HCT116 (cell line): Measurements from ENCODE around the gene OPHN1. TPM values are rescaled to one million over a fixed set of nuclear protein-coding genes. Genes with fewer than 3 reads are reported as not detected.
A peak's percentile ranks its signal among the peaks of the same experiment; 100 is the strongest.

Source experiments
- ATAC-seq: fragments of 200-7000 bp; cut with Tn5 transposase; 2 replicates; pipeline ENCODE4 v1.9.1; 2020; ENCODE audit warnings: mild to moderate bottlenecking, moderate library complexity
- BruUV-seq: library from RNA; stranded (reverse); fragments of 400-500 nt; replicated peaks from 2 replicates; lab custom pipeline; 2021; lab: Mats Ljungman, UMichigan
- CTCF ChIA-PET: fragments of 300-600 bp; sonication (Branson Sonifier 250); formaldehyde crosslinking; loops from one replicate; lab custom pipeline; 2021; ENCODE audit warnings: antibody characterized with exemption; lab: Charles Lee
- POLR2A ChIA-PET: fragments of 300-600, 350-600 bp; sonication (Branson Sonifier 250); formaldehyde crosslinking; loops from one replicate; lab custom pipeline; 2021; ENCODE audit warnings: antibody characterized with exemption; lab: Charles Lee
- RAD21 ChIA-PET, 2 experiments: fragments of 300-600 bp; sonication (Branson Sonifier 250); formaldehyde crosslinking; loops; one replicate each; lab custom pipeline; 2023; ENCODE audit warnings: low total read pairs in 2 of 2; ENCODE audit not compliant: uncharacterized antibody in 2 of 2, unreplicated experiment in 2 of 2, low non-redundant PET in 1 of 2; lab: Charles Lee
- DNase-seq: peaks from one replicate; pipeline ENCODE4 v3.0.0-alpha.2; 2010; ENCODE audit warnings: low read depth, low spot score
- H2AFZ ChIP-seq: fragments of 200-600 bp; shearing (Covaris generic), sonication (generic); 2 replicates; pipeline ENCODE4 v1.6.1; 2017; ENCODE audit warnings: low read depth, mixed run types, mixed read lengths, antibody characterized with exemption, low read length; ENCODE audit not compliant: poor library complexity, severe bottlenecking
- H3K27ac ChIP-seq: 2 replicates; pipeline ENCODE4 v1.5.1; 2012; ENCODE audit warnings: low read depth, low read length
- H3K27me3 ChIP-seq: fragments of 200-600 bp; sonication (generic); 2 replicates; pipeline ENCODE4 v1.6.1; 2016; ENCODE audit warnings: mixed run types, low read length, mixed read lengths; ENCODE audit not compliant: insufficient read depth
- H3K36me3 ChIP-seq, 2 experiments: fragments of 200-500 bp in 1 of 2; fragments of 200-600 bp in 1 of 2; sonication (Bioruptor generic) in 1 of 2; sonication (generic) in 1 of 2; 2 replicates each; pipeline versions ENCODE4 v1.5.1 to v1.6.1; 2014 to 2016; ENCODE audit warnings: low read length in 2 of 2, inconsistent platforms in 1 of 2, mixed read lengths in 1 of 2, mixed run types in 1 of 2; ENCODE audit not compliant: insufficient read depth in 2 of 2, control insufficient read depth in 1 of 2
- H3K4me1 ChIP-seq, 2 experiments: fragments of 200-600 bp in 1 of 2; sonication (generic) in 1 of 2; 2 replicates each; pipeline versions ENCODE4 v1.5.1 to v1.6.1; 2012 to 2017; ENCODE audit warnings: low read length in 2 of 2, inconsistent platforms in 1 of 2, mild to moderate bottlenecking in 1 of 2, mixed read lengths in 1 of 2, mixed run types in 1 of 2, moderate library complexity in 1 of 2; ENCODE audit not compliant: insufficient read depth in 2 of 2, control insufficient read depth in 1 of 2
- H3K4me2 ChIP-seq: fragments of 200-600 bp; sonication (generic); 2 replicates; pipeline ENCODE4 v1.6.1; 2017; ENCODE audit warnings: mixed run types, low read length, mixed read lengths
- H3K4me3 ChIP-seq, 2 experiments: fragments of 200-600 bp in 1 of 2; sonication (generic) in 1 of 2; replicated peaks in 1 of 2; 2 replicates each; pipeline ENCODE4 v1.5.1; 2011 to 2016; ENCODE audit warnings: low read length in 2 of 2, control low read depth in 1 of 2, low read depth in 1 of 2, mild to moderate bottlenecking in 1 of 2, mixed read lengths in 1 of 2, mixed run types in 1 of 2
- H3K79me2 ChIP-seq: fragments of 200-600 bp; sonication (generic); 2 replicates; pipeline ENCODE4 v1.6.1; 2017; ENCODE audit warnings: mild to moderate bottlenecking, mixed run types, low read length, moderate library complexity, mixed read lengths; ENCODE audit not compliant: insufficient read depth
- H3K9ac ChIP-seq: fragments of 200-600 bp; sonication (generic); 2 replicates; pipeline ENCODE4 v1.6.1; 2016; ENCODE audit warnings: low read length, mixed read lengths
- H3K9me2 ChIP-seq: fragments of 200-600 bp; sonication (generic), shearing (Covaris generic); 2 replicates; pipeline ENCODE4 v1.6.1; 2017; ENCODE audit warnings: mixed run types, mild to moderate bottlenecking, moderate library complexity; ENCODE audit not compliant: insufficient read depth
- H3K9me3 ChIP-seq, 2 experiments: fragments of 200-500 bp in 1 of 2; fragments of 200-600 bp in 1 of 2; sonication (Bioruptor generic) in 1 of 2; sonication (generic) in 1 of 2; 2 replicates each; pipeline ENCODE4 v1.6.1; 2014 to 2017; ENCODE audit warnings: low read length in 2 of 2, mixed read lengths in 2 of 2, inconsistent platforms in 1 of 2, low read depth in 1 of 2, mild to moderate bottlenecking in 1 of 2, mixed run types in 1 of 2, moderate library complexity in 1 of 2; ENCODE audit not compliant: control insufficient read depth in 1 of 2, insufficient read depth in 1 of 2
- H4K20me1 ChIP-seq: fragments of 200-600 bp; sonication (generic), shearing (Covaris generic); 2 replicates; pipeline ENCODE4 v1.6.1; 2017; ENCODE audit warnings: mixed run types, mild to moderate bottlenecking, moderate library complexity; ENCODE audit not compliant: insufficient read depth
- ATF3 ChIP-seq: IDR thresholded peaks from 2 replicates; pipeline ENCODE4 v1.6.1; 2012
- CBX3 ChIP-seq: IDR thresholded peaks from 2 replicates; pipeline ENCODE4 v1.6.1; 2012; ENCODE audit warnings: low read depth
- CTCF ChIP-seq, 3 experiments: fragments of 200-600 bp in 1 of 3; sonication (generic) in 1 of 3; IDR thresholded peaks in 2 of 3; conservative IDR thresholded peaks in 1 of 3; 2 replicates each; pipeline ENCODE4 v1.5.1; 2012 to 2017; ENCODE audit warnings: low read depth in 2 of 3, low read length in 2 of 3, antibody characterized with exemption in 1 of 3, borderline replicate concordance in 1 of 3, control low read depth in 1 of 3, mild to moderate bottlenecking in 1 of 3, mixed read lengths in 1 of 3, mixed run types in 1 of 3, moderate library complexity in 1 of 3; ENCODE audit not compliant: insufficient read depth in 1 of 3
- EGR1 ChIP-seq: IDR thresholded peaks from 2 replicates; pipeline ENCODE4 v1.6.1; 2012; ENCODE audit warnings: low read depth
- ELF1 ChIP-seq: IDR thresholded peaks from 2 replicates; pipeline ENCODE4 v1.6.1; 2012; ENCODE audit warnings: low read depth, borderline replicate concordance
- EZH2 ChIP-seq: fragments of 200-600 bp; sonication (generic); IDR thresholded peaks from 2 replicates; pipeline ENCODE4 v1.6.1; 2017; ENCODE audit warnings: antibody characterized with exemption, mixed run types
- FOSL1 ChIP-seq: IDR thresholded peaks from 2 replicates; pipeline ENCODE4 v1.6.1; 2012; ENCODE audit warnings: low read depth
- JUND ChIP-seq: IDR thresholded peaks from 2 replicates; pipeline ENCODE4 v1.6.1; 2012
- POLR2A ChIP-seq: IDR thresholded peaks from 2 replicates; pipeline ENCODE4 v1.7.0; 2011; ENCODE audit warnings: borderline replicate concordance; ENCODE audit not compliant: insufficient read depth, insufficient read length; ENCODE audit errors: extremely low read depth
- POLR2AphosphoS5 ChIP-seq: IDR thresholded peaks from 2 replicates; pipeline ENCODE4 v1.6.1; 2011; ENCODE audit warnings: mild to moderate bottlenecking, low read depth, low read length, moderate library complexity
- RAD21 ChIP-seq: IDR thresholded peaks from 2 replicates; pipeline ENCODE4 v1.6.1; 2012; ENCODE audit warnings: low read depth, mild to moderate bottlenecking
- SIN3A ChIP-seq: IDR thresholded peaks from 2 replicates; pipeline ENCODE4 v1.6.1; 2012; ENCODE audit warnings: low read depth
- SP1 ChIP-seq: IDR thresholded peaks from 2 replicates; pipeline ENCODE4 v1.6.1; 2012; ENCODE audit warnings: low read depth
- SRF ChIP-seq: IDR thresholded peaks from 2 replicates; pipeline ENCODE4 v1.6.1; 2012; ENCODE audit warnings: low read depth
- TCF7L2 ChIP-seq: IDR thresholded peaks from 2 replicates; pipeline ENCODE4 v1.7.0; 2011; ENCODE audit warnings: borderline replicate concordance, inconsistent platforms; ENCODE audit not compliant: insufficient read depth, insufficient read length; ENCODE audit errors: extremely low read depth
- ZBTB33 ChIP-seq: IDR thresholded peaks from 2 replicates; pipeline ENCODE4 v1.6.1; 2011; ENCODE audit warnings: mild to moderate bottlenecking, low read length, moderate library complexity; ENCODE audit not compliant: insufficient replicate concordance; ENCODE audit errors: extremely low read depth
- ZFX ChIP-seq: fragments of 450-650 bp; IDR thresholded peaks from 2 replicates; pipeline ENCODE4 v1.6.1; 2017
- intact Hi-C: fragments of 100-400 bp; cut with micrococcal nuclease; formaldehyde crosslinking; loops from 2 replicates; pipeline ENCODE4 v1.10.0; 2022
- total RNA-seq: library from RNA; stranded (reverse); gene quantifications from one replicate; pipeline ENCODE4 v1.2.1, GENCODE V29; 2021; ENCODE audit not compliant: unreplicated experiment

OPHN1 gene
- total RNA-seq, 1 experiment from 2014 or later = 2.9 TPM

GRCh38 chrX:68461576-68461975, 28.3 kb upstream of the OPHN1 start:
- Histone ChIP-seq H3K27ac (no peak overlapping the region), H3K36me3 (no peaks in the 10 kb centered on the region), H3K4me1 (peaks cover 0 to 8% of the 10 kb centered on the region in 2 experiments; a peak in 2 of 4 replicates), H3K4me3 (no peak overlapping the region), H2AFZ (peak overlapping the region; percentile 15), H3K9ac (no peak overlapping the region), H3K27me3 (no peaks in the 10 kb centered on the region), H3K9me3 (no peaks in the 10 kb centered on the region), H3K79me2 (no peaks in the 10 kb centered on the region), H3K4me2 (no peak overlapping the region), H3K9me2 (no peaks in the 10 kb centered on the region), H4K20me1 (no peaks in the 10 kb centered on the region)
- no peak for DNase-seq
- no TSS peak for BruUV-seq
- CTCF ChIA-PET = no interaction called here
- RAD21 ChIA-PET = no interaction called here
- no peak for ATAC-seq
- POLR2A ChIA-PET = no interaction called here
- intact Hi-C loops = loop anchor here (5.0 kb wide), 1 partner anchor 264 kb away; no protein-coding TSS in a partner anchor
- TF ChIP-seq POLR2A = no peak
- TF ChIP-seq FOSL1 = no peak
- TF ChIP-seq CBX3 = no peak
- TF ChIP-seq SIN3A = no peak
- TF ChIP-seq ATF3 = no peak
- TF ChIP-seq TCF7L2 = no peak
- TF ChIP-seq EZH2 = no peak
- TF ChIP-seq RAD21 = no peak
- TF ChIP-seq SRF = no peak
- no peak for TF ChIP-seq JUND
- no peak for TF ChIP-seq ZFX
- TF ChIP-seq SP1 = no peak
- no peak for TF ChIP-seq EGR1
- TF ChIP-seq POLR2AphosphoS5 = no peak
- no peak for TF ChIP-seq ELF1
- no peak for TF ChIP-seq CTCF (IDR thresholded peaks at IDR 0.05 in 2 of 3, conservative IDR thresholded peaks at IDR 0.05 in 1 of 3; ENCODE audit: borderline replicate concordance in 1 of 3, insufficient read depth in 1 of 3, low read depth in 2 of 3, low read length in 2 of 3)
- TF ChIP-seq ZBTB33 = no peak
